Neuronal stem cell (in vitro differentiated cells): ENCODE measurements around the gene DHRS7.
A peak's percentile ranks its signal among the peaks of the same experiment; 100 is the strongest.

Experiments used
- DNase-seq: peaks from one replicate; pipeline ENCODE4 v3.0.0-alpha.2; 2013; ENCODE audit warnings: low spot score
- H2AFZ ChIP-seq: one replicate; pipeline ENCODE4 v1.6.1; 2013; ENCODE audit warnings: mild to moderate bottlenecking, low read length, inconsistent platforms
- H2AK5ac ChIP-seq: 2 replicates; pipeline ENCODE4 v1.6.1; 2013; ENCODE audit warnings: low read depth, mild to moderate bottlenecking, inconsistent platforms, low read length, moderate library complexity, mixed read lengths
- H2BK120ac ChIP-seq: 2 replicates; pipeline ENCODE4 v1.6.1; 2013; ENCODE audit warnings: low read depth, mild to moderate bottlenecking, inconsistent platforms, low read length, moderate library complexity, mixed read lengths
- H2BK12ac ChIP-seq: one replicate; pipeline ENCODE4 v1.6.1; 2013; ENCODE audit warnings: low read length, inconsistent platforms
- H2BK15ac ChIP-seq: 2 replicates; pipeline ENCODE4 v1.6.1; 2013; ENCODE audit warnings: mild to moderate bottlenecking, low read length, inconsistent platforms, mixed read lengths
- H2BK5ac ChIP-seq: one replicate; pipeline ENCODE4 v1.6.1; 2013; ENCODE audit warnings: inconsistent platforms, mild to moderate bottlenecking, low read length, moderate library complexity
- H3K14ac ChIP-seq: one replicate; pipeline ENCODE4 v1.6.1; 2013; ENCODE audit warnings: low read length, inconsistent platforms
- H3K18ac ChIP-seq: 2 replicates; pipeline ENCODE4 v1.6.1; 2013; ENCODE audit warnings: low read length, inconsistent platforms
- H3K23ac ChIP-seq: 2 replicates; pipeline ENCODE4 v1.6.1; 2013; ENCODE audit warnings: low read depth, mild to moderate bottlenecking, mixed read lengths, low read length, inconsistent platforms; ENCODE audit not compliant: poor library complexity
- H3K27ac ChIP-seq: replicated peaks from 3 replicates; pipeline ENCODE4 v1.5.1; 2013; ENCODE audit warnings: low read length, inconsistent platforms
- H3K27me3 ChIP-seq, 3 experiments: 2 replicates each; pipeline ENCODE4 v1.6.1; 2013; ENCODE audit warnings: low read length in 3 of 3, mild to moderate bottlenecking in 2 of 3, inconsistent platforms in 1 of 3, low read depth in 1 of 3, mixed read lengths in 1 of 3, moderate library complexity in 1 of 3; ENCODE audit not compliant: control insufficient read depth in 3 of 3, insufficient read depth in 3 of 3
- H3K36me3 ChIP-seq, 2 donors: replicated peaks in 1 of 2; 2 replicates each; pipeline ENCODE4 v1.6.1; 2013; ENCODE audit warnings: low read length in 2 of 2; ENCODE audit not compliant: control insufficient read depth in 2 of 2, insufficient read depth in 2 of 2
- H3K4ac ChIP-seq: 2 replicates; pipeline ENCODE4 v1.6.1; 2013; ENCODE audit warnings: inconsistent platforms, mild to moderate bottlenecking, low read length, moderate library complexity
- H3K4me1 ChIP-seq, 2 donors: 1 replicate in 1 of 2; 2 replicates in 1 of 2; pipeline ENCODE4 v1.6.1; 2013; ENCODE audit warnings: low read length in 2 of 2, low read depth in 1 of 2; ENCODE audit not compliant: control insufficient read depth in 2 of 2, insufficient read depth in 1 of 2
- H3K4me2 ChIP-seq: one replicate; pipeline ENCODE4 v1.6.1; 2013; ENCODE audit warnings: mild to moderate bottlenecking, low read length, inconsistent platforms; ENCODE audit not compliant: insufficient read depth, poor library complexity, severe bottlenecking
- H3K4me3 ChIP-seq, 2 donors: 2 replicates each; pipeline ENCODE4 v1.5.1; 2013; ENCODE audit warnings: low read length in 2 of 2, mild to moderate bottlenecking in 2 of 2, inconsistent platforms in 1 of 2, moderate library complexity in 1 of 2
- H3K79me1 ChIP-seq: one replicate; pipeline ENCODE4 v1.6.1; 2013; ENCODE audit warnings: low read depth, mild to moderate bottlenecking, inconsistent platforms, low read length, moderate library complexity
- H3K9ac ChIP-seq: one replicate; pipeline ENCODE4 v1.6.1; 2013; ENCODE audit warnings: mild to moderate bottlenecking, low read depth, low read length, inconsistent platforms; ENCODE audit not compliant: poor library complexity
- H3K9me3 ChIP-seq, 2 donors: replicated peaks in 1 of 2; 2 replicates each; pipeline versions ENCODE3 to v1.6.1; 2013; ENCODE audit warnings: low read length in 2 of 2, mild to moderate bottlenecking in 2 of 2, inconsistent platforms in 1 of 2, low read depth in 1 of 2, mixed read lengths in 1 of 2, moderate library complexity in 1 of 2; ENCODE audit not compliant: control insufficient read depth in 2 of 2, insufficient read depth in 1 of 2
- H4K8ac ChIP-seq: one replicate; pipeline ENCODE4 v1.6.1; 2013; ENCODE audit warnings: low read depth, mild to moderate bottlenecking, inconsistent platforms, low read length, moderate library complexity
- H4K91ac ChIP-seq: one replicate; pipeline ENCODE4 v1.6.1; 2013; ENCODE audit warnings: low read length, low read depth, mild to moderate bottlenecking, inconsistent platforms; ENCODE audit not compliant: poor library complexity
- WGBS, 2 donors: extraction: QIAGEN DNeasy Blood & Tissue Kit; methylation state at CpG; one replicate each; pipeline ENCODE4 v1.1.7; 2013; ENCODE audit warnings: missing lambda C conversion rate in 2 of 2, mixed read lengths in 1 of 2; ENCODE audit not compliant: insufficient read length in 2 of 2, insufficient replicate concordance in 1 of 2; ENCODE audit errors: extremely low coverage in 2 of 2; 5-methylcytosine and 5-hydroxymethylcytosine counted together

DHRS7 gene

GRCh38 chr14:60164404-60164711, 840 bp downstream of the DHRS7 start:
- WGBS, 2 donors = no CpG with 5 or more reads among the region's 5 CpGs

GRCh38 chr14:60163693-60164092, 1.5 kb downstream of the DHRS7 start:
- no CpG with 5 or more reads among the region's 6 CpGs for WGBS, 2 donors
- no peak overlapping the region for H3K14ac ChIP-seq

More at GRCh38 chr14:60164404-60164711, 840 bp downstream of the DHRS7 start:
- no peak overlapping the region for H3K4ac ChIP-seq
- H3K18ac ChIP-seq = no peak overlapping the region
- peak overlapping the region; percentile 83 for H3K4me2 ChIP-seq
- H3K4me3 ChIP-seq = peak overlapping the region; percentile 63 to 96
- H4K8ac ChIP-seq = no peak overlapping the region
- no peak overlapping the region for H3K14ac ChIP-seq
- no peak overlapping the region for H3K9ac ChIP-seq
- no peak for DNase-seq
- no peaks in the 10 kb centered on the region for H3K79me1 ChIP-seq
- H3K27me3 ChIP-seq = peaks cover 0 to 22% (median 0%) of the 10 kb centered on the region in 3 experiments
- no peak overlapping the region for H3K27ac ChIP-seq
- no peak overlapping the region for H2BK15ac ChIP-seq
- no peak overlapping the region for H2AK5ac ChIP-seq
- peaks cover 2% of the 10 kb centered on the region in 2 donors for H3K4me1 ChIP-seq
- H3K36me3 ChIP-seq = peaks cover 0 to 10% of the 10 kb centered on the region in 2 donors
- H2AFZ ChIP-seq = peak overlapping the region; percentile 93
- H2BK5ac ChIP-seq = no peak overlapping the region
- no peaks in the 10 kb centered on the region for H3K9me3 ChIP-seq
- H3K23ac ChIP-seq = no peak overlapping the region
- H2BK120ac ChIP-seq = no peak overlapping the region
- no peak overlapping the region for H2BK12ac ChIP-seq
- H4K91ac ChIP-seq = no peak overlapping the region

GRCh38 chr14:60161196-60162107, 3.7 kb downstream of the DHRS7 start:
- H3K23ac ChIP-seq = no peak overlapping the region
- H3K4me1 ChIP-seq = peaks cover 2% of the 10 kb centered on the region in 2 donors
- H2BK15ac ChIP-seq = no peak overlapping the region
- H3K36me3 ChIP-seq = peaks cover 0 to 10% of the 10 kb centered on the region in 2 donors
- H3K14ac ChIP-seq = no peak overlapping the region
- H2BK5ac ChIP-seq = no peak overlapping the region
- no peak for DNase-seq
- H2AFZ ChIP-seq = no peak overlapping the region
- H2BK12ac ChIP-seq = no peak overlapping the region
- no peaks in the 10 kb centered on the region for H3K79me1 ChIP-seq
- no peak overlapping the region for H3K4ac ChIP-seq
- H3K27me3 ChIP-seq = peaks cover 0 to 9% (median 0%) of the 10 kb centered on the region in 3 experiments
- no peak overlapping the region for H3K4me2 ChIP-seq
- no peak overlapping the region for H3K18ac ChIP-seq
- H2BK120ac ChIP-seq = no peak overlapping the region
- no peak overlapping the region for H3K4me3 ChIP-seq
- no peak overlapping the region for H3K27ac ChIP-seq
- H4K91ac ChIP-seq = no peak overlapping the region
- H3K9me3 ChIP-seq = no peaks in the 10 kb centered on the region
- WGBS, 2 donors = no CpG with 5 or more reads among the region's 2 CpGs
- H4K8ac ChIP-seq = no peak overlapping the region
- no peak overlapping the region for H3K9ac ChIP-seq
- no peak overlapping the region for H2AK5ac ChIP-seq

More at GRCh38 chr14:60163693-60164092, 1.5 kb downstream of the DHRS7 start:
- Histone ChIP-seq H3K27ac (no peak overlapping the region), H3K36me3 (peaks cover 0 to 10% of the 10 kb centered on the region in 2 donors), H3K4me3 (peak overlapping the region in 1 of 2 donors; percentile 63), H4K91ac (no peak overlapping the region), H2BK5ac (no peak overlapping the region), H2AFZ (peak overlapping the region; percentile 93), H2AK5ac (no peak overlapping the region), H3K79me1 (no peaks in the 10 kb centered on the region), H3K4me2 (no peak overlapping the region), H3K18ac (no peak overlapping the region), H2BK15ac (no peak overlapping the region), H3K27me3 (peaks cover 0 to 21% (median 0%) of the 10 kb centered on the region in 3 experiments), H4K8ac (no peak overlapping the region), H3K9ac (no peak overlapping the region), H3K4me1 (peaks cover 2% of the 10 kb centered on the region in 2 donors), H2BK12ac (no peak overlapping the region), H3K9me3 (no peaks in the 10 kb centered on the region), H3K23ac (no peak overlapping the region), H3K4ac (no peak overlapping the region), H2BK120ac (no peak overlapping the region)
- no peak for DNase-seq

- Histone ChIP-seq H2BK12ac (no peak overlapping the region), H3K4ac (no peak overlapping the region), H4K91ac (no peak overlapping the region), H2AK5ac (no peak overlapping the region), H3K14ac (no peak overlapping the region), H3K4me2 (no peak overlapping the region), H2BK5ac (no peak overlapping the region), H3K23ac (no peak overlapping the region), H2AFZ (no peak overlapping the region), H3K4me1 (peaks cover 0 to 2% of the 10 kb centered on the region in 2 donors), H3K9me3 (no peaks in the 10 kb centered on the region), H2BK15ac (no peak overlapping the region), H3K4me3 (no peak overlapping the region), H2BK120ac (no peak overlapping the region), H3K18ac (no peak overlapping the region), H3K36me3 (peaks cover 0 to 14% of the 10 kb centered on the region in 2 donors), H3K79me1 (no peaks in the 10 kb centered on the region), H4K8ac (no peak overlapping the region), H3K27ac (no peak overlapping the region), H3K27me3 (no peaks in the 10 kb centered on the region), H3K9ac (no peak overlapping the region)
- WGBS, 2 donors = no CpG with 5 or more reads among the region's 7 CpGs
- DNase-seq = no peak
Observed at GRCh38 chr14:60160422-60160821, 4.8 kb downstream of the DHRS7 start.
